Caco-2 (cell line): Measurements from ENCODE around the gene SLC15A2. TPM values are rescaled to one million over a fixed set of nuclear protein-coding genes. Genes with fewer than 3 reads are reported as not detected.

Experiments
- BruUV-seq: library from RNA; stranded (reverse); fragments of 400-500 nt; replicated peaks from 2 replicates; lab custom pipeline; 2021; lab: Mats Ljungman, UMichigan
- CTCF ChIA-PET: fragments of 300-600 bp; sonication (Branson Sonifier 250); formaldehyde crosslinking; loops from one replicate; lab custom pipeline; 2022; ENCODE audit warnings: antibody characterized with exemption; lab: Charles Lee
- POLR2A ChIA-PET: fragments of 300-600 bp; sonication (Branson Sonifier 250); formaldehyde crosslinking; loops from one replicate; lab custom pipeline; 2022; ENCODE audit warnings: antibody characterized with exemption; lab: Charles Lee
- DNase-seq, 2 experiments: peaks; one replicate each; pipeline versions ENCODE4 v3.0.0 to v3.0.0-alpha.2; 2020 to 2022
- H3K27me3 ChIP-seq: replicated peaks from 2 replicates; pipeline ENCODE4 v1.6.0; 2011; ENCODE audit warnings: low read length; ENCODE audit not compliant: control insufficient read depth, insufficient read depth
- H3K36me3 ChIP-seq: 2 replicates; pipeline ENCODE4 v1.5.1; 2011; ENCODE audit warnings: low read length; ENCODE audit not compliant: control insufficient read depth, insufficient read depth
- H3K4me1 ChIP-seq: fragments of 250-450 bp; sonication (Bioruptor Pico); 2 replicates; pipeline ENCODE4 v1.5.1; 2020; ENCODE audit warnings: mild to moderate bottlenecking
- H3K4me3 ChIP-seq: 2 replicates; pipeline ENCODE4 v1.5.1; 2011; ENCODE audit warnings: low read depth, mild to moderate bottlenecking, control low read depth, low read length
- H3K9me3 ChIP-seq: fragments of 250-450 bp; sonication (Bioruptor Pico); 2 replicates; pipeline ENCODE4 v1.5.1; 2020; ENCODE audit warnings: mild to moderate bottlenecking, moderate library complexity
- H3K27ac Mint-ChIP-seq: one replicate; pipeline ENCODE4 v1.8.0; 2022; ENCODE audit warnings: mixed read lengths; ENCODE audit not compliant: unreplicated experiment
- H3K27me3 Mint-ChIP-seq: one replicate; pipeline ENCODE4 v1.8.0; 2022; ENCODE audit warnings: mixed read lengths; ENCODE audit not compliant: insufficient read depth, unreplicated experiment
- H3K36me3 Mint-ChIP-seq: one replicate; pipeline ENCODE4 v1.8.0; 2022; ENCODE audit warnings: mild to moderate bottlenecking, mixed read lengths; ENCODE audit not compliant: insufficient read depth, unreplicated experiment
- H3K4me1 Mint-ChIP-seq: one replicate; pipeline ENCODE4 v1.8.0; 2022; ENCODE audit warnings: low read depth, mixed read lengths; ENCODE audit not compliant: unreplicated experiment
- H3K4me3 Mint-ChIP-seq: one replicate; pipeline ENCODE4 v1.8.0; 2022; ENCODE audit warnings: mild to moderate bottlenecking, moderate library complexity, mixed read lengths; ENCODE audit not compliant: unreplicated experiment
- H3K9me3 Mint-ChIP-seq: one replicate; pipeline ENCODE4 v1.8.0; 2022; ENCODE audit warnings: mixed read lengths; ENCODE audit not compliant: unreplicated experiment
- intact Hi-C: fragments of 100-400 bp; cut with micrococcal nuclease; formaldehyde crosslinking; loops from one replicate; pipeline ENCODE4 v1.10.0; 2022; ENCODE audit not compliant: unreplicated experiment
- total RNA-seq: library from RNA; stranded (reverse); gene quantifications from 2 replicates; pipeline ENCODE4 v1.2.3, GENCODE V29; 2022
- TF ChIP-seq, protein P1 (sequence below), 2 experiments: fragments of 200-600 bp in 1 of 2; IDR thresholded peaks; 1 replicate in 1 of 2; 2 replicates in 1 of 2; pipeline versions ENCODE4 v1.5.1 to v1.8.0; 2011 to 2022; ENCODE audit warnings: antibody characterized with exemption in 1 of 2, control low read depth in 1 of 2, inconsistent platforms in 1 of 2, low read depth in 1 of 2, low read length in 1 of 2, mild to moderate bottlenecking in 1 of 2, moderate library complexity in 1 of 2; ENCODE audit not compliant: insufficient read depth in 1 of 2, severe bottlenecking in 1 of 2, unreplicated experiment in 1 of 2

Gene SLC15A2
- total RNA-seq, 1 experiment from 2014 or later: 4.7 TPM

DNA sequence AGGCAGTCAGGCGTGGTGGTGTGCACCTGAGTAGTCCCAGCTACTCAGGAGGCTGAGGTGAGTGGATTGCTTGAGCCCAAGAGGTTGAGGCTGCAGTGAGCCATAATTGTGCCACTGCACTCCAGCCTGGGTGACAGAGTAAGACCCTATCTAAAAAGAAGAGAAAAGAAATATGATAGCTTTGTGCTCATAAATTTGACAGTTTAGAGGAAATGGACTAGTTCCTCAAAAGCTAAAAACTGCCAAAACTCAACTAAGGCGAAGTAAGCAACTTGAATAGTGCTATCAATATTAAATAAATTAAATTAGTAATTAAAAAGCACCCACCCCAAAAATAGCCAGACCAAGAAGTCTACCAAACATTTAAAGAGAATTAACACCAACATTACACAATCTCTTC is 24.5 kb upstream of the SLC15A2 start:
- Mint-ChIP-seq H3K27me3 (no peaks in the 10 kb centered on the region), H3K9me3 (no peaks in the 10 kb centered on the region), H3K4me1 (no peaks in the 10 kb centered on the region), H3K4me3 (no peak overlapping the region), H3K36me3 (no peaks in the 10 kb centered on the region), H3K27ac (no peak overlapping the region)
- Histone ChIP-seq H3K36me3 (no peaks in the 10 kb centered on the region), H3K27me3 (no peaks in the 10 kb centered on the region), H3K4me3 (no peak overlapping the region), H3K9me3 (no peaks in the 10 kb centered on the region; the same call in 1 of the 2 replicates), H3K4me1 (no peaks in the 10 kb centered on the region)
- no peak for DNase-seq
- ChIA-PET CTCF (no interaction called here), POLR2A (no interaction called here)
- intact Hi-C loops: no loop called here
- TF ChIP-seq, protein P1, sequence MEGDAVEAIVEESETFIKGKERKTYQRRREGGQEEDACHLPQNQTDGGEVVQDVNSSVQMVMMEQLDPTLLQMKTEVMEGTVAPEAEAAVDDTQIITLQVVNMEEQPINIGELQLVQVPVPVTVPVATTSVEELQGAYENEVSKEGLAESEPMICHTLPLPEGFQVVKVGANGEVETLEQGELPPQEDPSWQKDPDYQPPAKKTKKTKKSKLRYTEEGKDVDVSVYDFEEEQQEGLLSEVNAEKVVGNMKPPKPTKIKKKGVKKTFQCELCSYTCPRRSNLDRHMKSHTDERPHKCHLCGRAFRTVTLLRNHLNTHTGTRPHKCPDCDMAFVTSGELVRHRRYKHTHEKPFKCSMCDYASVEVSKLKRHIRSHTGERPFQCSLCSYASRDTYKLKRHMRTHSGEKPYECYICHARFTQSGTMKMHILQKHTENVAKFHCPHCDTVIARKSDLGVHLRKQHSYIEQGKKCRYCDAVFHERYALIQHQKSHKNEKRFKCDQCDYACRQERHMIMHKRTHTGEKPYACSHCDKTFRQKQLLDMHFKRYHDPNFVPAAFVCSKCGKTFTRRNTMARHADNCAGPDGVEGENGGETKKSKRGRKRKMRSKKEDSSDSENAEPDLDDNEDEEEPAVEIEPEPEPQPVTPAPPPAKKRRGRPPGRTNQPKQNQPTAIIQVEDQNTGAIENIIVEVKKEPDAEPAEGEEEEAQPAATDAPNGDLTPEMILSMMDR (IDR thresholded peaks at IDR 0.05; ENCODE audit: insufficient read depth in 1 of 2, low read depth in 1 of 2, low read length in 1 of 2, severe bottlenecking in 1 of 2, unreplicated experiment in 1 of 2): no peak
- no TSS peak for BruUV-seq

DNA sequence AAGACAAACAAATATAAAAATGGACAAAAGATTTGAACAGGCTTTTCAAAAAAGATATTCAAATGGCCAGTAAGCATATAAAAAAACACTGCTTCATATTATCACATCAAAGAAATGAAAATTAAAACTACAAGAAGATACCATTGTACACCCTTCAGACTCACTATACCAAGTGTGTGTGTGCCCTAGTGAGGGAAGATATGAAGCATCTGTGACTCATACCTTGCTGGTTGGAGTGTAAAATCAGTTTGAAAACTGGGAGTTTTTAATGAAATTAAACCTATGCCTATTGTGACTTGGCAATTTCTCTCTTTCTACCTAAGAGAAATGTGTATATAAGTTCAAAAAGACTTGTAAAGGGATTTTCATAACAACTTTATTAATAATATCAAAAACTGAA is 23.5 kb upstream of the SLC15A2 start:
- H3K27ac Mint-ChIP-seq: no peak overlapping the region
- H3K4me1 Mint-ChIP-seq: no peaks in the 10 kb centered on the region
- Histone ChIP-seq H3K4me1 (no peaks in the 10 kb centered on the region), H3K4me3 (no peak overlapping the region), H3K9me3 (no peaks in the 10 kb centered on the region; the same call in 1 of the 2 replicates), H3K36me3 (no peaks in the 10 kb centered on the region), H3K27me3 (no peaks in the 10 kb centered on the region)
- TF ChIP-seq, protein P1 (IDR thresholded peaks at IDR 0.05; ENCODE audit: insufficient read depth in 1 of 2, low read depth in 1 of 2, low read length in 1 of 2, severe bottlenecking in 1 of 2, unreplicated experiment in 1 of 2): no peak
- CTCF ChIA-PET: interaction anchor here (0.6 kb wide), 1 partner anchor 1578 kb away, joined by 3 read pairs; the partner anchor contains the start of gene ADCY5
- H3K9me3 Mint-ChIP-seq: no peaks in the 10 kb centered on the region
- intact Hi-C loops: no loop called here
- POLR2A ChIA-PET: no interaction called here
- DNase-seq: no peak
- H3K27me3 Mint-ChIP-seq: no peaks in the 10 kb centered on the region
- no peak overlapping the region for H3K4me3 Mint-ChIP-seq
- BruUV-seq: no TSS peak
- no peaks in the 10 kb centered on the region for H3K36me3 Mint-ChIP-seq

DNA sequence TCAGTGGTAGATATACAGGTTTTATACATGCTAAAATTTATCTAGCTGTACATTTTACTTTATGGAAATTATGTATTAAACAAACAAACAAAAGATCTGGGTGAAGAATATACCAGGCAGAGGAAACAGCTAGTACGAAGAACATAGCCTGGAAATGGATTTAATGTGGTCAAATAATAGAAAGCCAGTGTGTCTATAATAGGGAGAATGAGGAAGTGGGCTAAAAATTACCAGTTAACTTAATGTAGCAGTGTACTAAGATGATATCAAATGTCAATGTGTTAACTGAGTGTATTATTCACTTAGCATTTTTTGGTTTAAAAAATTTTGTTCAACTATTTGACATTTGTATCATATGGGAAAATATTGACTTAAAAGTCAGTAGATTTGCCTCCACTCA is 22.8 kb upstream of the SLC15A2 start:
- no peaks in the 10 kb centered on the region for H3K36me3 Mint-ChIP-seq
- no peak for DNase-seq
- no peaks in the 10 kb centered on the region for H3K4me1 ChIP-seq
- H3K27me3 ChIP-seq: no peaks in the 10 kb centered on the region
- no peaks in the 10 kb centered on the region for H3K4me1 Mint-ChIP-seq
- H3K27ac Mint-ChIP-seq: no peak overlapping the region
- H3K9me3 Mint-ChIP-seq: no peaks in the 10 kb centered on the region
- intact Hi-C loops: no loop called here
- no peaks in the 10 kb centered on the region; the same call in 1 of the 2 replicates for H3K9me3 ChIP-seq
- no peak overlapping the region for H3K4me3 ChIP-seq
- no peak overlapping the region for H3K4me3 Mint-ChIP-seq
- ChIA-PET POLR2A (no interaction called here), CTCF (interaction anchor here (0.6 kb wide), 1 partner anchor 1578 kb away, joined by 3 read pairs; the partner anchor contains the start of gene ADCY5)
- no peaks in the 10 kb centered on the region for H3K36me3 ChIP-seq
- TF ChIP-seq, protein P1 (IDR thresholded peaks at IDR 0.05; ENCODE audit: insufficient read depth in 1 of 2, low read depth in 1 of 2, low read length in 1 of 2, severe bottlenecking in 1 of 2, unreplicated experiment in 1 of 2): no peak
- H3K27me3 Mint-ChIP-seq: no peaks in the 10 kb centered on the region
- no TSS peak for BruUV-seq
